HUDEP-2 (cell line): Measurements from ENCODE around the gene DNASE2.

ENCODE experiments used
- DNase-seq, 76 experiments: peaks; one replicate each; lab custom pipeline; 2025; ENCODE audit not compliant: unreplicated experiment in 76 of 76; lab: John Stamatoyannopoulos, UW

DNASE2 gene

DNA sequence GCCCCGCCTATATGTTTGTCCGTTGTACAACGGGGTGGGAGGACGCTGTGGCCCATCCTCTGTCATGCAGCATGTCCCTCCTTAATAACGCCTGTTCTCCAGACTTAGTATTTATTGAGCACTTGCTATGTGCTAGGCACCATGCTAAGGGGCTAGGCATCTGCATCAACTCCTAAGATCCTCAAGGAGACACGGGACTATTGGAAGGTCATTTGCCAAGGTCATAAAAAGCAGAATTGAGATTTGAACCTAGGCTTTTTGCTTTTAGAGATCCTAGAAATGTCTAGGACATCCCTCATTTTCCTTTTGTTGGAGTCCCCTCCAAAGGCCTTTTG lies 44.8 kb downstream of the DNASE2 start:
- DNase-seq = peak in 2 of 76 experiments; percentile 15 to 32

DNA sequence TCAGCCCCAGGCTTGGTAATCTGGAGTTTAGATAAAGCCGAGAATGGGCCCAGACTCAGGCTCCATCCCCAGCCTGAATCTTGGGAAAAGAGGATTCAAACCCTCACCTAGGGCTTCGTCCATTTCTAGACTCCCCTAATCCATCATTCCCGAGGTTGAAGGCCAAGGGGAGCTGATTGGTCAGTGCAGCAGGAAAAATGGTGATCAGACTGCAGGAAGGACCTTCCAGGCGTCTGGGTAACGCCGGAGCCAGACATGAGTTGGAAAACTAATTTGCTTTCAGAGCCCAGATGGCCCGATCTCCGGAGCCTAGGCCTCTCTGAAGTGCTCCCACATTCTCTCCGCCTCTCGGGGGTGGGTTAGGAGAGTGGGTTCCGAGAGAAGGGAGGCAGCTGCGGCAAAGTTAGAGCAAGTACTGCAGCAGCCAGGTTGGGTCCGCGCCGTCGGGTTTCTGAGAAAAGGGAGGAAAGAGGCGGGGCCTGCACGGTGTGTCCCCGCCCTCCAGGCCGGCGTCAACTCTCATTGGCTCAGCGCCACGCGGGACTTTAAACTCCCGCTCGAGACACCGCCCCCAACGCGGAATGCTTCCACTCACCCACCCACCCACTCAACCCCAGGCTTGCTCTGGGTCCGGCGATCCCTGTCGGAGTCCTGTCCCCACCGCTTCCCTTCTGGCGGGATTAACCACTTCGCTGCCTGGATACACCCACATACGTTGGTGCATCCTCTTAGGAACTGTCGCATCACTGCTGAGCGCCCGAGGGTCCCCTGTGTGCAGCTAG lies 46.1 kb downstream of the DNASE2 start:
- DNase-seq = peak in 46 of 76 experiments; percentile 28 to 67 (median 47)

DNA sequence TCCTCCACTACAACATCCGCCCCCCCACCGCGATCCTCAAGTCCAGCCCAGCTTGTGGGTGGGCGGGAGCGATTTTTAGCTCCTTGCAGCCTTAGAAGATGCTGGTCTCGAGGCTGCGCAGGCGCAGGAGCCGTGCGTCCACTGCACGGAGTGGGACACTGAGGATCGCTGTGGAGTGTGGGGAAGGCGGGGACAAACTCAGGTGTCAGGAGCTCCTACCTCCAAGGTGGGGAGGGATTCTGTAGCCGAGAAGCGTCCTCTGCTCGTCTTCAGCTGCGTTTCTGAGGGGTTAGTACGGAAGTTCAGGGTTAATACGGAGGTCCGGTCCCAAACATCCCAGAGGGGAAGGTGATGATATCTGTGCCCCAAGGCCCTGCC lies 46.7 kb downstream of the DNASE2 start, which contains the start of gene RTBDN:
Gene RTBDN (minus strand): TSS at position 14 of the 378 bp plus-strand sequence. CDS start 4,600 bp downstream, outside the sequence.
- peak in 1 of 76 experiments; percentile 12 for DNase-seq

DNA sequence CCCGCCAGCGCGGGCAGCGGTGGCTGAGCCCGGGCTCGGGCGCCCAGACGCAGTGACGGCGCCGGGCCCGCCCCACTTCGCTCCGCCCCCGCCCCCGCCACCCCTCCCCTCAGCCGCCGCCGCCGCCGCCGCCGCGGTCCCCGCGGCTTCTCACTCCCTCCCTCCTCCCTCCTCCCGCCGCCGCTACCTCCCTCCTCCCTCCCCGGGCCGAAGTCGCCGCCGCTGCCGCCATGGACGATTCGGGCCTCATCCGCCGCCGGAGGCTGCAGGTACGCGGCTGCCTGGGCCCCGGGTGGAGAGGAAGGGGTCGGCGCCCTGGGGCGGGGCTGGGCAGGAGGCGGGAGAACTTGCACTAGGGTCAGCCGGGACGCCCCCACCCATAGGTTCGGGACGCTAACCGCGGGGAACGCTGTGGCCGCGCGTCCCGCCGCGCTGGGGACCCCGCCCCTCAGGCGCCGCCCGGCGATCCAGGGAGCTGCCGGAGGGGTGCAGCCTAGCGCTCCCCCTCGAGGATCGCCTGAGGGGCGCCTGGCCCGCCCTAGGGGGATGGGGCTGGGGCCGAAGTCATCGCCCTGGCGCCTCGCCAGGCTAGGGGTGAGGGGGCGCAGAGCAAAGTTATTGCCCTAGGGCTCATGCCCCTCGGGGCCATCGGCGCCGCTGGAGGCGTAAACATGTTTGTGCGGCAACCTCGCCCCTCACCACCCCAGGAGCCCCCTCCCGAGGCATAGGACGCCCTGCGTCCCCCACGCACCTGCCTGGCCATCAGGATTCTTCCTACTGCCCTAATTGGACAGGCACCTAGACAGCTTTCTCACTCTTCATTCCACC lies 47.3 kb downstream of the DNASE2 start:
- peak in 22 of 76 experiments; percentile 17 to 58 (median 32) for DNase-seq

DNA sequence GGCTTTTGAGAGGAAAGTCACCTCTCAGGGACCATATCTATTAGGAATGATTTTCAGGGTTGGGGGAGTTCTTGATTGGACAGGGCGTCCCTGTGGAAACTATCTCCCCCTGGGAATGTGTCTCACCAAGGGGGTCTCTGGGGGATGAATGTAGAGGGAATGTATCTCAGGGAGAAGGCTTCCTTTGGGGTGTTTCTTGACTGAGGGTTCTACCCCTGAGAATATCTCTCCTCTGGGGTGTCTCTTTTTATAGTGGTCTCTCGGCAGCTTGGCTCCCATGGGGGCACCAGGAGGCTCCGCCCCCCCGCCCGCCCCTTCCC lies 47.9 kb downstream of the DNASE2 start:
- no peak for DNase-seq

DNA sequence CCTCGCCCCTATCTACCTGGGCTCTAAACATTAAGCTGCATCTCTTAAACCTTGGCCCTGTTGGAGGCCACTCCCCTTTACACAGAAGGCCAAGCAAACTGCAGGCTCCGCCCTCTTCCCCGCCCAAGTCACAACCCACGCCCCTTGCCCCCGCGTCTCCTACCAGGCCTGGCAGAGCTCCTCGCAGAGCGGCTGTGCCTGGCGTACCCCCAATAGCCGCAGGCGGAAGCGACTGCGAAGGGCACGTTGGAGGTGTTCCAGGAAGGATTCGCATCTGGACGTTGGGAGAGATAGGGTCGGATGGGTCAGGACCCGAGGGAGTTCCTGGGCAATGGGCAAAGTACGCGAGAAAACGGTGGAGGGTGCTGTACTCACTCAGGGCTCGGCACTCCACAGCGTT lies 52.8 kb downstream of the DNASE2 start:
- DNase-seq = peak in 62 of 76 experiments; percentile 19 to 81 (median 59)

DNA sequence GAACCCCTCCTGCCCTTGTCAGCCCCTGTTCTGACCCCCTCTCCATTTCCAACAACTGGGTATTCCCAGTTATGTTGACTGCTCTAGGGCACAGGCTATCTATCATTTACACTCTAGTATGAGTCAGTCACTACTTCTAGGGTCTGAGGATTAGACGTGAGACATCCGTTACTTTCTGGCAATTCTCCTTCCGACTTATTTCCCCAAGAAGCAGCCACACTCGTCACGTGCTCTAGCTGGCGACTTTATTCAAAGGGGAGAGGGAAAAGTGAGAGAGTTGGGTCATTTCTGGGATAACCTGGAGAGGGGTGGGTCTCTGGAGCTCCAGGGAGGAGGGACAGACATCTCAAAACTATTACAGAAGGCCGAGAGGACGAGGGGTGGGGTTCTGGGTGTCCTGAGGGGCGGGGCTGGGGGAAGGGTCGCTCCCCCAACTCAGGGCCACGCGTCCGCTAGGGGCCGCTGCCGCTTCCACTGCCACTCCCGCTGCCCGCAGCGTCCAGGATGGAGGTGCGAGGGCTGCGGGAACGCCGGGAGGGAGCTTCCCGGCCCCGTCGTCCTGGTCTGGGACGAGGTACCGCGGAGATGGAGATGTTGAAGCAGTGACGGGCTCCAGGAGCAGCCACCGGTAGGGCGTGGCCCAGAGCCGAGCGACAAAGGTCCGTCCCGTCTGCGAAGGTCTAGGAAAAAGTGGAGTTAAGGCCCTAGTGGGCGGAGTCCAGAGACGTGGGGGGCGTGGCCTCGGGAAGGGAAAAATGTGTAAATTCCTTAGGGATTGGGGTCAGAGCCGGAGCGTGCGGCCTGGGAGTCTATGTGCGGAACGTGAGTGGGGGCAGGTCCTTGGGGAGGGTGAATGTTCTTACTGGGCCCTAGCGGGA lies 55.8 kb downstream of the DNASE2 start:
- DNase-seq = peak in 14 of 76 experiments; percentile 9 to 58 (median 26)
